B cell (primary cell): ENCODE measurements around the gene DDX50. TPM values are rescaled to one million over a fixed set of nuclear protein-coding genes. Genes with fewer than 3 reads are reported as not detected.

Experiments
- ATAC-seq: fragments of 200-7000 bp; cut with Tn5 transposase; one replicate; pipeline ENCODE4 v1.10.0; 2021; ENCODE audit warnings: low read depth, mild to moderate bottlenecking, moderate number of reproducible peaks, moderate library complexity
- CTCF ChIA-PET: fragments of 350-600 bp; sonication (Branson Sonifier 250); formaldehyde crosslinking; loops from one replicate; lab custom pipeline; 2021; ENCODE audit warnings: antibody characterized with exemption, inconsistent platforms; lab: Charles Lee
- POLR2A ChIA-PET: fragments of 350-600 bp; sonication (Branson Sonifier 250); formaldehyde crosslinking; loops from one replicate; lab custom pipeline; 2021; ENCODE audit warnings: antibody characterized with exemption; lab: Charles Lee
- DNase-seq: peaks from one replicate; pipeline ENCODE4 v3.0.0; 2013
- H2AFZ ChIP-seq: 2 replicates; pipeline ENCODE4 v1.6.1; 2012; ENCODE audit warnings: mild to moderate bottlenecking, low read depth, low read length; ENCODE audit not compliant: insufficient read depth, poor library complexity, severe bottlenecking
- H3K27ac ChIP-seq, 2 donors: 1 replicate in 1 of 2; 2 replicates in 1 of 2; pipeline ENCODE4 v1.5.1; 2012 to 2013; ENCODE audit warnings: low read length in 2 of 2, mild to moderate bottlenecking in 2 of 2, moderate library complexity in 1 of 2
- H3K27me3 ChIP-seq, 4 experiments: fragments of 200-600 bp in 1 of 4; sonication (generic) in 1 of 4; replicated peaks in 1 of 4; 1 replicate in 2 of 4; 2 replicates in 2 of 4; pipeline versions ENCODE4 v1.6.1 to v1.7.0; 2013 to 2016; ENCODE audit warnings: low read length in 3 of 4, mild to moderate bottlenecking in 2 of 4, mixed read lengths in 1 of 4, moderate library complexity in 1 of 4; ENCODE audit not compliant: insufficient read depth in 4 of 4, control insufficient read depth in 3 of 4; ENCODE audit errors: control extremely low read depth in 1 of 4
- H3K36me3 ChIP-seq, 2 experiments: replicated peaks in 1 of 2; 1 replicate in 1 of 2; 2 replicates in 1 of 2; pipeline versions ENCODE4 v1.6.1 to v1.7.1; 2013; ENCODE audit warnings: low read length in 1 of 2; ENCODE audit not compliant: insufficient read depth in 2 of 2, control insufficient read depth in 1 of 2; ENCODE audit errors: control extremely low read depth in 1 of 2, extremely low read depth in 1 of 2
- H3K4me1 ChIP-seq, 2 donors: fragments of 200-600 bp in 1 of 2; sonication (generic) in 1 of 2; 1 replicate in 1 of 2; 2 replicates in 1 of 2; pipeline versions ENCODE4 v1.5.1 to v1.6.1; 2013 to 2017; ENCODE audit warnings: low read length in 2 of 2; ENCODE audit not compliant: control insufficient read depth in 2 of 2, insufficient read depth in 2 of 2
- H3K4me2 ChIP-seq: replicated peaks from 2 replicates; pipeline ENCODE3; 2012; ENCODE audit warnings: mild to moderate bottlenecking, low read depth, low read length; ENCODE audit not compliant: poor library complexity, severe bottlenecking
- H3K4me3 ChIP-seq, 5 experiments: fragments of 200-600 bp in 1 of 5; sonication (generic) in 1 of 5; 1 replicate in 3 of 5; 2 replicates in 2 of 5; pipeline versions ENCODE4 v1.5.1 to v1.7.0; 2011 to 2016; ENCODE audit warnings: low read length in 4 of 5, mild to moderate bottlenecking in 4 of 5, low read depth in 2 of 5, control low read depth in 1 of 5, moderate library complexity in 1 of 5; ENCODE audit not compliant: insufficient read depth in 1 of 5; ENCODE audit errors: control extremely low read depth in 1 of 5, extremely low read depth in 1 of 5
- H3K79me2 ChIP-seq: fragments of 200-600 bp; sonication (generic); one replicate; pipeline ENCODE4 v1.6.0; 2016; ENCODE audit warnings: low read length; ENCODE audit not compliant: control insufficient read depth, insufficient read depth
- H3K9ac ChIP-seq: fragments of 200-600 bp; sonication (generic); 2 replicates; pipeline ENCODE4 v1.6.1; 2017; ENCODE audit warnings: mild to moderate bottlenecking, low read length, moderate library complexity
- H3K9me3 ChIP-seq, 3 donors: one replicate each; pipeline versions ENCODE4 v1.6.1 to v1.7.1; 2013; ENCODE audit warnings: low read length in 2 of 3; ENCODE audit not compliant: control insufficient read depth in 2 of 3, insufficient read depth in 1 of 3; ENCODE audit errors: control extremely low read depth in 1 of 3
- H4K20me1 ChIP-seq: 2 replicates; pipeline ENCODE4 v1.6.0; 2012; ENCODE audit warnings: mild to moderate bottlenecking, low read length; ENCODE audit not compliant: insufficient read depth, control insufficient read depth, poor library complexity, severe bottlenecking
- H3K27ac Mint-ChIP-seq: one replicate; pipeline ENCODE4 v1.8.0; 2021; ENCODE audit warnings: mixed read lengths
- H3K27me3 Mint-ChIP-seq: one replicate; pipeline ENCODE4 v1.8.0; 2021; ENCODE audit warnings: mixed read lengths
- H3K4me1 Mint-ChIP-seq: one replicate; pipeline ENCODE4 v1.8.0; 2021; ENCODE audit warnings: mixed read lengths
- H3K4me3 Mint-ChIP-seq: one replicate; pipeline ENCODE4 v1.8.0; 2021; ENCODE audit warnings: mixed read lengths
- H3K9me3 Mint-ChIP-seq: one replicate; pipeline ENCODE4 v1.8.0; 2022; ENCODE audit warnings: mixed read lengths; ENCODE audit not compliant: insufficient read depth
- CTCF ChIP-seq: fragments of 200-600 bp; IDR thresholded peaks from one replicate; pipeline ENCODE4 v1.8.0; 2022; ENCODE audit warnings: antibody characterized with exemption, mild to moderate bottlenecking
- EZH2 ChIP-seq: IDR thresholded peaks from 2 replicates; pipeline ENCODE4 v1.6.1; 2012; ENCODE audit warnings: borderline replicate concordance, low read depth, mild to moderate bottlenecking, moderate library complexity, low read length; ENCODE audit not compliant: insufficient read depth, poor library complexity, severe bottlenecking
- WGBS: methylation state at CpG from one replicate; pipeline ENCODE4 v1.1.5; 2013; ENCODE audit warnings: missing lambda C conversion rate; ENCODE audit not compliant: insufficient coverage; 5-methylcytosine and 5-hydroxymethylcytosine counted together
- intact Hi-C: fragments of 100-400 bp; cut with micrococcal nuclease; formaldehyde crosslinking; loops from one replicate; pipeline ENCODE4 v1.10.0; 2022
- polyA plus RNA-seq: library from polyadenylated mRNA; depleted of rRNA; stranded (reverse); fragments of >200 nt; gene quantifications from 2 replicates; pipeline ENCODE4 v1.2.3, GENCODE V29; 2012
- total RNA-seq, 2 donors: library from RNA; stranded (reverse); fragments of 120-200 nt in 1 of 2; gene quantifications; 1 replicate in 1 of 2; 2 replicates in 1 of 2; pipeline versions ENCODE4 v1.2.3 to v1.2.4, GENCODE V29; 2013 to 2022

DDX50 gene
- total and polyA plus RNA-seq, 2 donors (not counting 1 experiment from before 2014, with no cell fraction given) = 15.6 to 39.3 TPM

- H3K4me1 Mint-ChIP-seq = peaks cover 40% of the 10 kb centered on the region
- 100% methylated on average over 1 of the region's 4 CpGs for WGBS
- CTCF ChIA-PET = interaction anchor here (0.7 to 1.4 kb wide), 2 partner anchors 24 to 133 kb away, joined by 3 to 4 read pairs; no protein-coding TSS in a partner anchor
These were observed 58.8 kb downstream of the DDX50 start for GRCh38 chr10:68959695-68960527.

More at GRCh38 chr10:68959695-68960527, 58.8 kb downstream of the DDX50 start:
- Histone ChIP-seq H3K27ac (no peak overlapping the region), H3K79me2 (peaks cover 88% of the 10 kb centered on the region), H2AFZ (no peak overlapping the region), H3K4me3 (no peak overlapping the region), H3K9me3 (no peaks in the 10 kb centered on the region), H3K36me3 (peaks cover 4 to 48% of the 10 kb centered on the region in 2 experiments), H3K4me1 (peaks cover 7 to 30% of the 10 kb centered on the region in 2 donors), H3K4me2 (no peak overlapping the region), H4K20me1 (peaks cover 44% of the 10 kb centered on the region), H3K9ac (no peak overlapping the region), H3K27me3 (no peaks in the 10 kb centered on the region)
- peak; percentile 7 for DNase-seq
- no peak overlapping the region for H3K4me3 Mint-ChIP-seq
- no peaks in the 10 kb centered on the region for H3K27me3 Mint-ChIP-seq
- POLR2A ChIA-PET = no interaction called here
- ATAC-seq = no peak
- TF ChIP-seq CTCF = no peak
- TF ChIP-seq EZH2 = no peak
- no peaks in the 10 kb centered on the region for H3K9me3 Mint-ChIP-seq
- peak overlapping the region; percentile 3 for H3K27ac Mint-ChIP-seq
- intact Hi-C loops = loop anchor here (5.0 to 10.0 kb wide), 3 partner anchors 357 to 883 kb away; partner anchors contain the start of genes HERC4 and RUFY2
